ENCODE measurements around the gene PLXNA4.

Gene PLXNA4

GRCh38 chr7:132319481-132319880 is 256.8 kb downstream of the PLXNA4 start:
- TF ChIP-seq GATA1 (IDR thresholded peaks at IDR 0.05; ENCODE audit: low read depth, low read length): no peak
- no peak for TF ChIP-seq POLR2A (IDR thresholded peaks at IDR 0.05; ENCODE audit: low read length)
- no peak for DNase-seq

GRCh38 chr7:132318352-132319318 is 257.6 kb downstream of the PLXNA4 start:
- peak; percentile 74 to 83 for DNase-seq
- TF ChIP-seq GATA1 (IDR thresholded peaks at IDR 0.05; ENCODE audit: low read depth, low read length): no peak
- no peak for TF ChIP-seq POLR2A (IDR thresholded peaks at IDR 0.05; ENCODE audit: low read length)

GRCh38 chr7:132317701-132318351 is 258.4 kb downstream of the PLXNA4 start:
- no peak for DNase-seq
- no peak for TF ChIP-seq GATA1 (IDR thresholded peaks at IDR 0.05; ENCODE audit: low read depth, low read length)
- no peak for TF ChIP-seq POLR2A (IDR thresholded peaks at IDR 0.05; ENCODE audit: low read length)

- DNase-seq: no peak
- TF ChIP-seq POLR2A (IDR thresholded peaks at IDR 0.05; ENCODE audit: low read length) (no peak), GATA1 (IDR thresholded peaks at IDR 0.05; ENCODE audit: low read depth, low read length) (no peak)
These were observed 263.7 kb downstream of the PLXNA4 start for GRCh38 chr7:132312531-132313055.

GRCh38 chr7:132311733-132312132 is 264.5 kb downstream of the PLXNA4 start:
- no peak for TF ChIP-seq GATA1 (IDR thresholded peaks at IDR 0.05; ENCODE audit: low read depth, low read length)
- TF ChIP-seq POLR2A (IDR thresholded peaks at IDR 0.05; ENCODE audit: low read length): no peak
- DNase-seq: no peak

- TF ChIP-seq POLR2A (IDR thresholded peaks at IDR 0.05; ENCODE audit: low read length): no peak
- no peak for TF ChIP-seq GATA1 (IDR thresholded peaks at IDR 0.05; ENCODE audit: low read depth, low read length)
- no peak for DNase-seq
These were observed 267.0 kb downstream of the PLXNA4 start for GRCh38 chr7:132309102-132309805.

- TF ChIP-seq GATA1 (IDR thresholded peaks at IDR 0.05; ENCODE audit: low read depth, low read length) (no peak), POLR2A (IDR thresholded peaks at IDR 0.05; ENCODE audit: low read length) (no peak)
- DNase-seq: no peak
These were observed 268.8 kb downstream of the PLXNA4 start for GRCh38 chr7:132307465-132307864.

- TF ChIP-seq POLR2A (IDR thresholded peaks at IDR 0.05; ENCODE audit: low read length) (no peak), GATA1 (IDR thresholded peaks at IDR 0.05; ENCODE audit: low read depth, low read length) (no peak)
- no peak for DNase-seq
These were observed 275.5 kb downstream of the PLXNA4 start for GRCh38 chr7:132300599-132301277.

GRCh38 chr7:132298790-132299189 is 277.5 kb downstream of the PLXNA4 start:
- no peak for TF ChIP-seq GATA1 (IDR thresholded peaks at IDR 0.05; ENCODE audit: low read depth, low read length)
- no peak for TF ChIP-seq POLR2A (IDR thresholded peaks at IDR 0.05; ENCODE audit: low read length)
- DNase-seq: no peak

- TF ChIP-seq GATA1 (IDR thresholded peaks at IDR 0.05; ENCODE audit: low read depth, low read length) (no peak), POLR2A (IDR thresholded peaks at IDR 0.05; ENCODE audit: low read length) (no peak)
- DNase-seq: no peak
These were observed 279.4 kb downstream of the PLXNA4 start for GRCh38 chr7:132296820-132297219.

GRCh38 chr7:132295175-132295574 is 281.1 kb downstream of the PLXNA4 start:
- DNase-seq: no peak

GRCh38 chr7:132292803-132293202 is 283.5 kb downstream of the PLXNA4 start:
- TF ChIP-seq GATA1 (IDR thresholded peaks at IDR 0.05; ENCODE audit: low read depth, low read length) (no peak), POLR2A (IDR thresholded peaks at IDR 0.05; ENCODE audit: low read length) (no peak)
- DNase-seq: peak in 1 of 2 experiments; percentile 1

More at GRCh38 chr7:132295175-132295574, 281.1 kb downstream of the PLXNA4 start:
- TF ChIP-seq POLR2A (IDR thresholded peaks at IDR 0.05; ENCODE audit: low read length) (no peak), GATA1 (IDR thresholded peaks at IDR 0.05; ENCODE audit: low read depth, low read length) (no peak)

GRCh38 chr7:132291481-132291880 is 284.8 kb downstream of the PLXNA4 start:
- DNase-seq: no peak
- TF ChIP-seq POLR2A (IDR thresholded peaks at IDR 0.05; ENCODE audit: low read length) (no peak), GATA1 (IDR thresholded peaks at IDR 0.05; ENCODE audit: low read depth, low read length) (no peak)

Data from erythroblast (primary cell).